Esophagus muscularis mucosa (tissue), 3 donors: Measurements from ENCODE around the gene OLA1.

Experiments
- CTCF ChIP-seq, 3 experiments: fragments of 200-600 bp in 2 of 3; fragments of 450-650 bp in 1 of 3; sonication (generic) in 2 of 3; IDR thresholded peaks; one replicate each; pipeline ENCODE4 v1.5.1; 2017 to 2019; ENCODE audit warnings: antibody characterized with exemption in 3 of 3, mild to moderate bottlenecking in 2 of 3, moderate library complexity in 1 of 3
- EP300 ChIP-seq: sonication (generic); formaldehyde crosslinking; IDR thresholded peaks from one replicate; pipeline ENCODE4 v1.6.1; 2017; ENCODE audit warnings: antibody characterized with exemption

- no peak for TF ChIP-seq CTCF (IDR thresholded peaks at IDR 0.05)
- TF ChIP-seq EP300, result no peak
These were observed 189.9 kb downstream of the OLA1 start for GRCh38 chr2:174058456-174058855.
